DMS79 treated with DMSO at 0.1 percent for 48 hours (cell line): ENCODE results near the gene CYP3A7.
"Not testable (repeated sequence)": the region's sequence is repeated elsewhere in the genome, so short reads cannot be mapped to it uniquely, and the experiment has no call there.

Source experiments
- DNase-seq: peaks from one replicate; lab custom pipeline; 2025; lab: John Stamatoyannopoulos, UW

Gene CYP3A7

DNA sequence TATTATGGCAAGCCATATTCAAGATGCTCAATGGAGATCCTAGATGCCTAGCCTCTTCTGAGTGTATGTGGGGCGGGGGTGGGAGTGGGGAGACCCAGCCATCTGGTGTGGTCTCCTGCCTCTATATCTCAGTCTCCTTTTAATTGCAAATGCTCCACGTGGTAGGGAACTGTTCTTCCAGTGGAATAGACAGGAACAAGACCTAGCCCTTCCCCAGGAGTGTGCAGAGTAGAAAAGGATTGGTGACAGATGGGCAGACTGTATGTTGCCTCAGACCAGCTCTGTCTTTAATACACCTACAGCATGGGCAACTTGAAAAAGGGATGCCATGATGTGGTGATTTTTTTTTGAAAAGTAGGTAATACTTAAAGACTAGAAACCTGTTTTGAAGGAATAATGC lies 67.8 kb downstream of the CYP3A7 start:
- DNase-seq: no peak

GRCh38 chr7:99666013-99666395 lies 69.0 kb downstream of the CYP3A7 start:
- DNase-seq: no peak

- DNase-seq: no peak
These were observed 69.5 kb downstream of the CYP3A7 start for GRCh38 chr7:99665312-99666012.

- not testable (repeated sequence) for DNase-seq
These were observed 77.1 kb downstream of the CYP3A7 start for GRCh38 chr7:99657879-99658278.
